RPMI8226 (cell line): ENCODE measurements around the gene DBNDD2.

Source experiments
- DNase-seq: peaks from one replicate; pipeline ENCODE4 v3.0.0-alpha.2; 2015

DBNDD2 gene

DNA sequence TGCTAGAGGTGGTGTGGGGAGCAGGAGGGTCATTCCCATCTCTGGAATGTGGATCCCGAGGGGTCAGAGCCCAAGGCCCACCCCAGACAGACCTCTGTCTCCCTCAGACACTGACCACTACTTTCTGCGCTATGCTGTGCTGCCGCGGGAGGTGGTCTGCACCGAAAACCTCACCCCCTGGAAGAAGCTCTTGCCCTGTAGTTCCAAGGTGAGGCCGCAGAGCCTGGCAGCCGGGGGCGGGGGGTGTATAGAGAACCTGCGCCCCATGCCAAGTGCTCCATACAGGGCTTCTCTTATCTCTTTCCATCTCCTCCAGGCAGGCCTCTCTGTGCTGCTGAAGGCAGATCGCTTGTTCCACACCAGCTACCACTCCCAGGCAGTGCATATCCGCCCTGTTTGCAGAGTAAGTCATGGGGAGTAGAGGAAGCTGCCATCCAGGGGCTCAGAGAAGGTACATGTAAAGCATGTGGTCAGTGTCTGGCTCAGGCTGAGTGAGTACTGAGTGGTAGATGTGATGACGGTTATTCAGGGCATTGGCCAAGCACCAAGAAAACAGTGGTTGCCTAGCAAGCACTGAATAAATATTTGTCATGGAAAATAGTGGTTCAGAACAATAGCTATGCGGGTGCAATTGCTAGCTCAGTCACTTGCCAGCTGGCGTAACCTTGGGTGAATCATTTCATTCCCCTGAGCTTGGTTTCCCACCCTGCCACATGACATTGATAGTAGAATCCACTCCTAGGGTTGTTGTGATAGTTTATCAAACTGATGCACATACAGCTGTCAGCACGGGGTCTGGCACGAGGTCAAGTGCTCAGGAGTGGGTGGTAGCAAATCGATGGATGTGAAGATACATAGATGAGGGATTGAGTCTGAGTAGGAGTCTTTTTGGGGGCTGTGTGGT, 11.4 kb downstream of the DBNDD2 start:
- DNase-seq: no peak

DNA sequence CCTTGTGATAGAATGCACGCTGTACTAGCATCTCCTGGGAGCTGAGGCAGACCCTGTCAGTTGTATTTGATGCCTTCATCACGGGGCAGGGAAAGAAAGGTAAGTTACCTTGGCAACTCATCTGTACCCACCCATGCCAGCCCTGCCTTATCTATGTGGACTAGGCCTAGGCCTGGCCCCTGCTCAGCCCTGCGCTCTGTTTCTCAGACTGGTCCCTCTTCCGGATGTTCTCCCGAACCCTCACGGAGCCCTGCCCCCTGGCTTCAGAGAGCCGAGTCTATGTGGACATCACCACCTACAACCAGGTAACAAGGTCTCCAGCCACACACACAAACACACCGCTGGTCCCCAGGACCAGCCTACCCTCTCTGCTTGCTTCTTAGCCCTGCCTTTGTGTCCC, 12.0 kb downstream of the DBNDD2 start:
- DNase-seq: no peak

DNA sequence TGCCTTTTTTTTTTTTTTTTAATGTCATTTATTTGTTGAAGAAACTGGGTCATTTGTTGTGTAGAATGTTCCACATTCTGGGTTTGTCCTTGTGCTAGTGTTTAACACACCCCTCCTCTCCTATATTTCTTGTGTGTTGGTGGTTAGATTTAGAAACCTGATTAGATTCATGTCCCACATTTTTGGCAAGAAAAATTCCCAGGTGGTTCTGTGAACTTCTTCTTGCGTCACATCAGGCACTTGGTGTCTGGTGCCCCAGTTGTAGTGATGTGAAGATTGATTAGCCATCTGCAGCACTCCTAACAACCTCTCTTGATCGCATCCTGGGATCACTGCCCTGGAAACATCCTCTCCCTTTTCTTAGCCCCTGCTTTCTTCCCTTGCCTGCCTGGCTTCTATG, 15.6 kb downstream of the DBNDD2 start:
- DNase-seq: no peak

GRCh38 chr20:45425561-45425960, 17.5 kb downstream of the DBNDD2 start:
- DNase-seq: no peak

- DNase-seq: no peak
Measured at GRCh38 chr20:45426320-45427016, 18.4 kb downstream of the DBNDD2 start.

GRCh38 chr20:45427236-45428149, 19.4 kb downstream of the DBNDD2 start:
- DNase-seq: no peak

DNA sequence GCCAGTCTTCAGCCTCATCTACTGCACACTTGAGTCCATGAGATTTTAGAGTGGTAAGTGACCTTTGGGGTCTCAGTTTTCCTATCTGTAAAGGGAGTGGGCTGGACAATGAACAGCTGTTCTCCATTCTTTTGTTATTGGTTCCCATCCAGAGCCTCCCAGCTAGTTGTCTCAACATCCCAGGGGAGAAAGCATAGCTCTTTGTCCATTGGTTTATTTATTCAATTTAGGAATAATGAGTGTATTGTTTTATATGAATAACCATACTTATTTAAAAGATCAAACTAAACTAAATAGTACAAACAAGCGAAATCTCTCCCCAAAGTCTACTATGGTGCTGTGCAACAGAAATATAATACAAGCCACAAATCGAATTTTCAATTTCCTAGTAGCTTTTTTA, 21.5 kb downstream of the DBNDD2 start:
- DNase-seq: no peak

DNA sequence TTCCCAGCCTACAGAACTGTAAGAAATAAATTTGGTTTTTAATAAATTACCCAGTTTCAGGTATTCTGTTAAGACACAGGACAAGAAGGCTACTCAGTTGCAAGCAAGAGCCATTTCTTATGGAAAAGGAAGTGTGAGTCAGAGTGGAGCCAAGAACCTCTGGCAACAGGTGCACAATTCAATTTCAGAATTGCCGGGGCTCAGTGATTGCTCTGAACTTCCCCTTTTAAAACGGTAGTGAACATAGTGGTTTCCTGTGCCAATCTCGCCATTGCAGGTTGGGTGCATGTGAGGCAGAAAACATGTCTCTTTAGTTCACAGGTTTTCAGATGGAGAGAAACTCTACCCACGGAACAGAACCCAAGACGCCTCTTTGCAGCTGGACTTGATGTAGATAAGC, 24.2 kb downstream of the DBNDD2 start:
- DNase-seq: peak; percentile 87

- DNase-seq: no peak
Measured at GRCh38 chr20:45433316-45433715, 25.2 kb downstream of the DBNDD2 start.

DNA sequence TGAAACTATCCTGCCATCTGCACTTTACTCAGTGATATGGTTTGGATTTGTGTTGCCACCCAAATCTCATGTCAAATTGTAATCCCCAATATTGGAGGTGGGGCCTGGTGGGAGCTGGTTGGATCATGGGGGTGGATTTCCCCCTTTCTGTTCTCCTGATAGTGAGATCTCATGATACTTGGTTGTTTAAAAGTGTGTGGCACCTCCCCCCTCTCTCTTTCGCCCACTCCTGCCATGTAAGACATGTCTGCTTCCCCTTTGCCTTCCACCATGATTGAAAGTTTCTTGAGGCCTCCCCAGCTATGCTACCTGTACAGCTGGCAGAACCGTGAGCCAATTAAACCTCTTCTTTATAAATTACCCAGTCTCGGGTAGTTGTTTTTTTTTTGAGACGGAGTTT, 25.9 kb downstream of the DBNDD2 start:
- no peak for DNase-seq

GRCh38 chr20:45436732-45437485, 28.8 kb downstream of the DBNDD2 start:
- peak; percentile 88 for DNase-seq

DNA sequence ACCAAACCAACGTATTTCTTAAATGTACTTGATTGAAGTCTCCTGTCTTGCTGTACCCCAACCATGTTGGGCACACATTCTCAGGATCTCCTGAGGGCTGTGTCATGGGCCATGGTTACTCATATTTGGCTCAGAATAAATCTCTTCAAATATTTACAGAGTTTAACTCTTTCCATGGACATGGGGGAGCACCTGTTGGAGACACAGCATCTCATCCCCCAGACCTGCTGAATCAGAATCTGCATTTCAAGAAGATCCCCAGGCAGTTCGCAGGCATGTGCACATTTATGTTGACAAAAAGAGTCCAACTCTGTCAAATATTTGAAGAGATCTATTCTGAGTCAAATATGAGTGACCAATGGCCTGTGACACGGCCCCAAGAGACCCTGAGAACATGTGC, 32.3 kb downstream of the DBNDD2 start:
- DNase-seq: no peak

DNA sequence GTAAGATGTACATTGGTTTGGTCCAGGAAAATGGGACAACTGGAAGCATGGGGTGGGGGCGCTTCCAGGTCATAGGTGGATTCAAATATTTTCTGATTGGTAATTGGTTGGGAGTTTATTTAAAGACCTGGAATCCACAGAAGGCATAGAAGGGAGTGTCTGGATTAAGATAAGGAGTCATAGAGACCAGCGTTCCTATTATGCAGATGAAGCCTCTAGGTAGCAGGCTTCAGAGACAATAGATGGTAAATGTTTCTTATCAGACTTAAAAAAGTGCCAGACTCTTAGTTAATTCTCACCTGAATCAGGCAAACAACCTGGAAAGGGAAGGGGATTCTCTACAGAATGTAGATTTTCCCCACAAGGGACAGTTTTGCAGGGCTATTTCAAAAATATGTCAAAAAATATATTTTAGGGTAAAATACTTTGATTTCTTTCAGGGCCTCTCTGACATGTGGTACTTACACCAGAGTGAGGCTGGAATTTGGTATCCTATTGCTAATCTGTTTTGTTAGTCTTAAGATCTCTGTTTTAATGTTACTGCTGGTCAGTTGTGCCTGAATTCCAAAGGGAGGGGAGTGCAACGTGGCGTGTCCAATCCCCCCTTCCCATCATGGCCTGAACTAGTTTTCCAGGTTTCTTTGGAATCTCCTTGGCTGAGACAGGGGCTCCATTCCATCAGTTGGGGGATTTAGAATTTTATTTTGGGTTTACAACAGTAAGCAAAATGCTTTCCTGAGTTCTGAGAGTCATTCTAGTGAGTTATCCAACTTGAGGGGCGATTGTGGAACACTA, 33.0 kb downstream of the DBNDD2 start:
- DNase-seq: no peak

- no peak for DNase-seq
Measured at GRCh38 chr20:45441746-45442145, 33.7 kb downstream of the DBNDD2 start.

GRCh38 chr20:45444050-45444449, 36.0 kb downstream of the DBNDD2 start:
- DNase-seq: no peak

DNA sequence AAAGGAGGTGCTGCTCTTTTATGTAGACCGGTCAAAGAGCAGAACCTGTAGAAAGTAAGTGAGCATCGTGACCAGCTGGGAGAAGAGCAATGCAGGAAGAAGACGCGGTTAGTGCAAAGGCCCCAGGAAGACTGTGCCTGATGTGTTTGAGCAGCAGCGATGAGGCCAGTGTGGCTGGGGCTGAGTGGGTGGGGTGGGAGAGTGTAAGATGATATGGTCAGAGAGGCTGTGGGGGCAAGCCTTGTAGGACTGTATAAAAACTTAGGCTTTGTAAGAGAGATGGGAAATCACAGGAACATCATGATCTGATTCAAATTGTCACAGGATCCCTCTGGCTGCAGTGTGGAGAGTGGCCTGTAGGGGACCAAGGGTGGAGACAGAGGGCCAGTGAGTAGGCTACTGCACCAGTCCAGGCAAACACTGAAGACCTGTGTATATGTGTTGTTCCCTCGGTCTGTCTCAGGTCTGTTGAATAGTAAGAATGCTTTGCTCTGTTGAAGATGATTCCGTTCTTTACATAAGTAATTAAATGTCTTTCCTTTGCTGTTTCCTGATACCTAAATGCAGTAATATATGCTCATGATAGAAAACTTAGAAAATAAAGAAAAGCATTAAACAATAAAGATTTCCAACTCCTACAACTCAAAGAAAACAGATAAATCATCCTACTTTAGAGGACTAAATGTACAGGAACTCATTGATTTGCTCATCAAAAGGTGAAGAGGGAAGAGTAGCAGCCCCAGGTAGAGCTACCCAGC, 37.9 kb downstream of the DBNDD2 start:
- DNase-seq: peak; percentile 55

- no peak for DNase-seq
Measured at GRCh38 chr20:45448270-45448669, 40.2 kb downstream of the DBNDD2 start.

DNA sequence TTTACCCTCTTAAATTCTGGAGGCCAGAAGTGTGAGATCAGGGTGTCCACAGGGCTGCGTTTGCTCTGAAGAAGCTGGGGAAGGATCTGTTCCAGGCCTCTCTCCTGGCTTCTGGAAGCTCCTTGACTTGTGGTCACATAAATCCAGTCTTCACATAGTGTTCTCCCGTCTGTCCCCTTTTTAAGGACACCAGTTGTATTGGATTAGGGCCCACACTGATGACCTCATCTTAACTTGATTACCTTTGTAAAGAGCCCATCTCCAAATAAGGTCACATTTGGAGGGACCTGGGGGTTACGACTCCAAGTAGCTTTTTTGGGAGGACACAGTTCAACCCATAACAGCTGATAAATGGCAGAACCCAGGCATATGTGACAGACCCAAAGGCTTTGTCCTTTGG, 41.4 kb downstream of the DBNDD2 start:
- no peak for DNase-seq

GRCh38 chr20:45450097-45450818, 42.2 kb downstream of the DBNDD2 start:
- peak; percentile 63 for DNase-seq

DNA sequence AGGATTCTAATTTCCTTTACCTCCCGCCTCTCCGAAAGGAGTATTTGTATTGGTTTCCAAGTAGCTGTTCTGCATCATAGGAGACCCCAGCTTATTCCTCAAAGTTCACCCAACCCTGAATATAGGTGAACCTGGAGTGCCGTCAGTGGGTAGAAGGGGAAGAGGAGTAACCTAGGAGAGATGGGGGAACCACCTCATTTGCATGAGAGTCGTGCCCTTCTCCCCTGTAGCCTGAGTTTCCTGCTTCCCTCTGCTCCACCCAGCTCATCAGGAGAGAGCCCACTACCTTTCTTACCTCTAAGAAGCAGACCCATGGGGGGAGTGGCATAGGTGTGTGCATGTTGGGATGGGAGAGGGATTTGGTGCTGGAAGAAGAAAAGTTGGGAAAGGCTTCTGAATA, 44.1 kb downstream of the DBNDD2 start:
- DNase-seq: no peak
